Natural killer cell treated with Interleukin-12 subunit alpha and Interleukin-12 subunit beta and Interleukin-15 and Interleukin-18, amount 100 ng/mL, for 72 hours (primary cell): ENCODE measurements around the gene AKIRIN1. TPM values are rescaled to one million over a fixed set of nuclear protein-coding genes. Genes with fewer than 3 reads are reported as not detected.
"Not testable (repeated sequence)": the region's sequence is repeated elsewhere in the genome, so short reads cannot be mapped to it uniquely, and the experiment has no call there.

Experiments
- ATAC-seq, 2 donors: fragments of 150-1000 bp; cut with Tn5 transposase in 1 of 2; sonication (Bioruptor Pico), chemical (Tn5 transposase) in 1 of 2; 2 replicates each; pipeline ENCODE4 v1.10.0; 2021
- DNase-seq: peaks from one replicate; pipeline ENCODE4 v3.0.0; 2022; ENCODE audit warnings: low spot score
- H3K27ac Mint-ChIP-seq, 2 donors: 1 replicate in 1 of 2; 2 replicates in 1 of 2; pipeline ENCODE4 v1.8.0; 2022; ENCODE audit warnings: mixed read lengths in 2 of 2, mild to moderate bottlenecking in 1 of 2, moderate library complexity in 1 of 2
- H3K27me3 Mint-ChIP-seq, 2 donors: 1 replicate in 1 of 2; 2 replicates in 1 of 2; pipeline ENCODE4 v1.8.0; 2022; ENCODE audit warnings: mixed read lengths in 2 of 2
- H3K36me3 Mint-ChIP-seq: one replicate; pipeline ENCODE4 v1.8.0; 2022; ENCODE audit warnings: mixed read lengths
- H3K4me1 Mint-ChIP-seq, 2 donors: 1 replicate in 1 of 2; 2 replicates in 1 of 2; pipeline ENCODE4 v1.8.0; 2022; ENCODE audit warnings: low read depth in 2 of 2, mixed read lengths in 2 of 2, mild to moderate bottlenecking in 1 of 2
- H3K4me3 Mint-ChIP-seq: one replicate; pipeline ENCODE4 v1.8.0; 2022; ENCODE audit warnings: mixed read lengths
- H3K9me3 Mint-ChIP-seq: 2 replicates; pipeline ENCODE4 v1.8.0; 2022; ENCODE audit warnings: mixed read lengths
- total RNA-seq, 2 donors: library from RNA; stranded (reverse); gene quantifications; one replicate each; pipeline ENCODE4 v1.2.3, GENCODE V29; 2022

The AKIRIN1 gene
- total RNA-seq, 2 donors from 2014 or later = 71.0 to 88.3 TPM

GRCh38 chr1:38977399-38978244, 13.5 kb upstream of the AKIRIN1 start:
- peak in 1 of 2 donors; percentile 55 for ATAC-seq
- H3K4me1 Mint-ChIP-seq, H3K27ac Mint-ChIP-seq, H3K36me3 Mint-ChIP-seq, DNase-seq, H3K9me3 Mint-ChIP-seq, H3K4me3 Mint-ChIP-seq, H3K27me3 Mint-ChIP-seq: not testable (repeated sequence)

DNA sequence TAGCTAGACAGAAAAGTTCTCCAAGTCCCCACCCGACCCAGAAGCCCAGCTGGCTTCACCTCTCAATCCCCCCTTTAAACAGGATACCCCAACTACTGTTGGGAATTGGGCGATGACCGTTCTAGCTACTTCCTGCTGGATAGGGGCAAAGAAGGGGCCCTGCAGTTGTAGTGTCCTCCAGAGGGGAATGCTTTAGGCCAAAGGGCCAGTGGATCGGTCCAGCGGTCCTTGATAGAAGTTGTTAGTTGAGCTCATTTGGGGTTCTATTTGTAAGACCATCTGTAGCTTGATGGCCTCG, 12.9 kb upstream of the AKIRIN1 start:
- not testable (repeated sequence) for ATAC-seq, H3K4me3 Mint-ChIP-seq, H3K27me3 Mint-ChIP-seq, DNase-seq, H3K27ac Mint-ChIP-seq, H3K4me1 Mint-ChIP-seq, H3K9me3 Mint-ChIP-seq, H3K36me3 Mint-ChIP-seq

- not testable (repeated sequence) for ATAC-seq, DNase-seq, H3K4me3 Mint-ChIP-seq, H3K27me3 Mint-ChIP-seq, H3K4me1 Mint-ChIP-seq, H3K9me3 Mint-ChIP-seq, H3K27ac Mint-ChIP-seq, H3K36me3 Mint-ChIP-seq
These were observed 11.7 kb upstream of the AKIRIN1 start for GRCh38 chr1:38979380-38979779.

DNA sequence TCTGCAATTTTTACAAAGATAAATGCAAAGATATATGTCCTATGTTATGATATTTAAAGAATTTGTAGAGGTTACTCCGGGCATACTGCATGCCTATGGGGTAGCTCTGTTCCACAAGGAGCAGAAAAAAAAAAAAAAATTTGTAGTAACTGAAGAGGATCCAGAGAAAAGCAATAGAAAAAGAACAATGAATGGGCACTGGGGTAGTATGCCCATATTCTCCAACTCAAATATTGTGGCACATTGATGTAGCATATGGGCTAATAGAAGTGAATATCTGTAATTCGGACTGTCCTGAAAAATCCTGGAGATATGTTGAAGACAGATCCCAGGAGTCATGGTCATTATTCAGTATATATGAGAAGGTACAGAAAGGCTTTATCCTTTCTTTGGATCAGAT, 1.1 kb upstream of the AKIRIN1 start:
- Mint-ChIP-seq H3K27ac (peak overlapping the region; percentile 68 to 78), H3K36me3 (peaks cover 10% of the 10 kb centered on the region), H3K9me3 (no peaks in the 10 kb centered on the region), H3K4me3 (peak overlapping the region; percentile 75), H3K4me1 (peaks cover 22 to 23% of the 10 kb centered on the region in 2 donors), H3K27me3 (peaks cover 4 to 6% of the 10 kb centered on the region in 2 donors)
- DNase-seq (no peak), ATAC-seq (no peak)

DNA sequence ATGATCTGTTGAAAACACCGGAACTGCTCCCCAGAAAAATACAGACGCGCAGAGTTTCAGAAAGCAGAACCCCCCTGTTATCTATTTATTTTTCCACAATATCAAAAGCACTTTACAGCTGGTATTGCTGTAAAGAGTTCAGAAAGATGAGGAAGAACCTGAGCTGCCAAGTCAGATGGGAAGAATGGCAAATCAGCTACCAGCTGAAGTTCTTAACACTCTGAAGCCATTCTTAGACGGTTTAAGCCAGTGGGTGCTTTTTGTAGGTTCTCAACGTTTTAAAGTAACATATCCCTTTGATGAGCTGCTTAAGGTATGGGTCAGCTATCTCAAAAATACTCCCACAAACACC, 714 bp upstream of the AKIRIN1 start:
- Mint-ChIP-seq H3K36me3 (peaks cover 10% of the 10 kb centered on the region), H3K27ac (peak overlapping the region; percentile 68 to 78), H3K27me3 (peaks cover 4 to 6% of the 10 kb centered on the region in 2 donors), H3K9me3 (no peaks in the 10 kb centered on the region), H3K4me1 (peaks cover 25 to 26% of the 10 kb centered on the region in 2 donors), H3K4me3 (peak overlapping the region; percentile 75)
- DNase-seq (no peak), ATAC-seq (no peak)

GRCh38 chr1:38991638-38992411, 749 bp downstream of the AKIRIN1 start:
- peak overlapping the region; percentile 83 for H3K4me3 Mint-ChIP-seq
- no peak for ATAC-seq
- no peak for DNase-seq

DNA sequence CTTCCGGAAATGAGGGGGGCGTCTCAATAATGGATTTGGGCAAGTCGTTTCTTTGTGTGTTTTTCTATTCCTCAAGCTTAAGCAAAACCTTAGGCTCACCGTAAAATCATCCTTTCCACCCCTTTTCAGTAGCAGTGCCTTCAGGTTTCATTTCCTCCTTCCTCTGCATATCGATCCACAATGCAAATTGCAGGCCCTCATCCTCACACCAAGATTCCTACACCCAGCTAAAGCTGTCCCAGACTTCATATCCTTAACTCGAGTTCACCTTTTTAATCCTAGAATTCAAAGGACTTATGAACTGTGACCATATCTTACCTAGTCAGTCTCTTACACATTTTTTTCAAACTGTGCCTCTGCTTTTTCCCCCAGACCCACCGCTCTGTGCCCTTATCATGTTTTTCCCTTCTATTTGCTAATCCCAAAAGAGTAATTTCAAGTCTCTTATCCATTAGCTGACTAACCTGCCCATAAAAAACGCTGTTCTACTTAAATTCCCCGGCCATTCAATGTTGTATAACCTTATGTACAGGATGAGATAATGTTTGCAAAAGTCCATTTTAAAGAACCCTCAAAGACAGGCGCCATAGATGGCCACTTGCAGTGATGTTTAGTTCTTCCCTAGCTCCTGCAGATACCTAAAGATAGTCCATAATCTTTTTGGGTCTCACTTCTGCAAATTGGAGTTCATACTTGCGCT, 1.5 kb downstream of the AKIRIN1 start:
- DNase-seq (no peak), ATAC-seq (no peak)
- no peaks in the 10 kb centered on the region for H3K9me3 Mint-ChIP-seq
- H3K36me3 Mint-ChIP-seq = peaks cover 11% of the 10 kb centered on the region
- peaks cover 39 to 40% of the 10 kb centered on the region in 2 donors for H3K4me1 Mint-ChIP-seq
- peak overlapping the region; percentile 83 for H3K4me3 Mint-ChIP-seq
- peak overlapping the region; percentile 39 to 72 for H3K27ac Mint-ChIP-seq
- no peaks in the 10 kb centered on the region for H3K27me3 Mint-ChIP-seq

More at GRCh38 chr1:38991638-38992411, 749 bp downstream of the AKIRIN1 start:
- H3K4me1 Mint-ChIP-seq = peaks cover 33 to 34% of the 10 kb centered on the region in 2 donors
- H3K9me3 Mint-ChIP-seq = no peaks in the 10 kb centered on the region
- peaks cover 10% of the 10 kb centered on the region for H3K36me3 Mint-ChIP-seq
- H3K27me3 Mint-ChIP-seq = no peaks in the 10 kb centered on the region
- H3K27ac Mint-ChIP-seq = peak overlapping the region; percentile 39 to 72

DNA sequence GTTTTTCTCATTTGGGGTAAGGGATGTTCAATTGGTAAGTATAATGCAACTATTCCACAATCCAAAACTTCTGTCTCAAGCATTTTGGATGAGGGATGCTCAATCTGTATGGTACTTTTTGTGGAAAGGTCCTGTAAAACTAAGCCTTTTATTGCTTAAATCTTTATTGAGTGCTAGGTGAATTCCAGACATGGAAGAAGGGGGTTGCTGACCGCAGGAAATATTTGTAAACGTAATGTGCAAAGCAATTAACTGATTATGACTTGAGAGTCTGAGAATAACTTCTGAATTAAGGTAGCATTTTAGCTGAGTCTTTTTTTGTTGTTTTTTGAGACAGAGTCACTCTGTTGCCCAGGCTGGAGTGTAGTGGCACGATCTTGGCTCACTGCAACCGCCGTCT, 3.1 kb downstream of the AKIRIN1 start:
- no peak overlapping the region for H3K4me3 Mint-ChIP-seq
- H3K9me3 Mint-ChIP-seq = no peaks in the 10 kb centered on the region
- no peak for DNase-seq
- H3K27me3 Mint-ChIP-seq = no peaks in the 10 kb centered on the region
- peaks cover 18% of the 10 kb centered on the region for H3K36me3 Mint-ChIP-seq
- H3K4me1 Mint-ChIP-seq = peaks cover 48 to 49% of the 10 kb centered on the region in 2 donors
- no peak overlapping the region for H3K27ac Mint-ChIP-seq
- ATAC-seq = no peak

DNA sequence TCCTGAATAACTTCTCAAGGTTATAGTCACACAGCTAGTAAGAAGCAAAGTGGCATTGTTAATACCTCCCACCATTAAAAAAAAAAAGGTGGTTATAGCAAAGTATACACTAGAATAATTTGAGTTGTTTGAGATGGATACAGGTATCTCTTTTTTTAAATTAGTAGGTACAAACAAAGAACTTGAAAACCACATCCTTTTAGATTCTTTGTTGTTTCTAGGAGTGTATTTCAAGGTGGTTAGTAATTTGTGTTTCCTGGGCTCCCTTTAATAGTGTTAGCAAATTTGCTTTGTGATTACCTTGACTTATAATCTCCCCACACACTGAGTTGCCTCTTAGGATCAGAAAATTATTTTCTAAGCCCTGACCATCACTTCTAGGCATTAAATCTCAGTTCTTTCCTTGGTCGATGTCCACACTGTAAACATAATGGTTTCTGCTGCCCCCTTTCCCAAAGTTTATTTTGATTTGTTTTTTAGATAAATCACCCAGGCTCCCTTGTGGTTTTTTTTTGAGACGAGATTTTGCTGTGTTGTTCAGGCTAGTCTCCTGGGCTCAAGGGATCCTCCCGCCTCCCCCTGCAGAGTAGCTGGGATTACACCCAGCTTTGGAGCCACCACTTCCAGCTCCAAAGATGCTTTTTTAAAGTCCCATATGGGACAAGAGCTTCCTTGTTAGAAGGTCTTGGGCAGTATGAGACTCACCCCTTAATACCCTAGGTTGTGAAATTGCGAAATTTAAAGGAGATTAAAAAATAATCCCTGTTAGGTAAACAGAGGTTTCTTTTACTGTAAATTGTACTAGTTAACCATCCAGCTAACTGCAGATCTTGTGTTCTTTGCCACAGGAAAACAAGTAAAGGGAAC, 6.2 kb downstream of the AKIRIN1 start:
- H3K27ac Mint-ChIP-seq = peak overlapping the region; percentile 60 to 74
- H3K9me3 Mint-ChIP-seq = no peaks in the 10 kb centered on the region

DNA sequence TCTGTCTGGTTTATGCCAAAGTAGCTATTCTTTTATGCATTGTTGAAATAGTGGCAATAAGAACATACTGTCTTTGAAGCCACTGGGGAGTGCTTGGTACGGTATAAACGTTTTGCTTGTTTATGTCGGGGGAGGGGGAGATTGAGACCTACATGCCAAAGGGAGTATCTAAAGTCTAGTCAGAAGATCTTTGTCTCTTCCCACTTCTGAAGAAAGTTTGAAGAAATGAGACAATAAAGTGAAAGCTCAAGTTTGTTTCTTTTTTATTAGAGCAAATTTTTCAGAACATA, 6.8 kb downstream of the AKIRIN1 start:
- Mint-ChIP-seq H3K9me3 (no peaks in the 10 kb centered on the region), H3K4me1 (peaks cover 47 to 49% of the 10 kb centered on the region in 2 donors), H3K4me3 (no peak overlapping the region), H3K27ac (peak overlapping the region; percentile 60 to 74), H3K36me3 (peaks cover 29% of the 10 kb centered on the region), H3K27me3 (no peaks in the 10 kb centered on the region)
- ATAC-seq (no peak), DNase-seq (no peak)

More for the DNA sequence above, 6.2 kb downstream of the AKIRIN1 start:
- DNase-seq = no peak
- H3K36me3 Mint-ChIP-seq = peaks cover 30% of the 10 kb centered on the region
- H3K4me1 Mint-ChIP-seq = peaks cover 49 to 50% of the 10 kb centered on the region in 2 donors
- H3K4me3 Mint-ChIP-seq = peak overlapping the region; percentile 25
- no peak for ATAC-seq
- H3K27me3 Mint-ChIP-seq = no peaks in the 10 kb centered on the region

DNA sequence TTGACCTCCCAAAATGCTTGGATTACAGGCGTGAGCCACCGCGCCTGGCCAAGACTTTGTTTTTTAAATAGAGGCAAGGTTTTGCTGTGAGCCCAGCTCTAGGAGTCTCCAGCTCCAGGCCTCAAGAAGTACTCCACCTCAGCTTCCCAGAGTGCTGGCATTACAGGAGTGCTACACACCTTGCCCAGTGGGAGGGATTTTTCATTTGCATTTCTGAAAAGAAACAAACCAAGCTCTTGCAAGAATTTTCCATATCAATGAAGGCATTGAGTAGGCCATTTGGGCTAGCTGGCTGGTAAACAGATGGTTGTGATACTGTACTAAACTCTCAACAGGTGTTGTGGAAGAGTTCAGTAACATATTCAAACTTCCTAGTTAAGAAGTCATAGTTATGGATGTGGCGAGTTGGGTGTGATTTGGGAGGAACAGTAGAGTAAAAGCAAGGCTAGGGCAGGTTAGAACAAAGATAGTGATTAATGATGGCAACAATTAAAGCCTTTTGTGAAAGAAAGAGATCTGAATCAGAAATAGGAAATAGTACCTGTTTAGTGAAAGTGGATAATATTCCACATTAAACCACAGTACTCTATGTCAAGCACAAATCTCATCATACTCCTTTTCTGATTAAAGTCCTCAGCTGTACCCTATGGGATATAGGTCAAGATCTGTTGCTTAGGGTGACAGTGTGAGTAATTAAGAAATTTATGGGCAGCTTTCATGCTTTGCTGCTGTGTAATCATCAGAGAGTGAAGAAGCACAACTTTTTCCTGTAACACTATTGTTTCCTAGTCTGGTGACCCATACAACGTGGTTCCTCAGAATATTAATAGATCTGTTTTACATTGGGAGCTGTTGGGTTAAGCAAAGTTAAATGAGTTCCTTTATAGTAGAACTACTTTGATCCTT, 10.7 kb downstream of the AKIRIN1 start:
- peak overlapping the region; percentile 39 for H3K4me3 Mint-ChIP-seq
- H3K27ac Mint-ChIP-seq = peak overlapping the region; percentile 84 to 94
- no peaks in the 10 kb centered on the region for H3K9me3 Mint-ChIP-seq
- peaks cover 31 to 47% of the 10 kb centered on the region in 2 donors for H3K4me1 Mint-ChIP-seq
- ATAC-seq (no peak), DNase-seq (no peak)
- peaks cover 46% of the 10 kb centered on the region for H3K36me3 Mint-ChIP-seq
- H3K27me3 Mint-ChIP-seq = no peaks in the 10 kb centered on the region

- no peaks in the 10 kb centered on the region for H3K9me3 Mint-ChIP-seq
- H3K4me3 Mint-ChIP-seq = peak overlapping the region; percentile 80
- ATAC-seq = peak; percentile 56 to 76
These were observed 12.2 kb downstream of the AKIRIN1 start for GRCh38 chr1:39003281-39003680.

More at GRCh38 chr1:39003281-39003680, 12.2 kb downstream of the AKIRIN1 start:
- Mint-ChIP-seq H3K4me1 (peaks cover 25 to 35% of the 10 kb centered on the region in 2 donors), H3K36me3 (peaks cover 43% of the 10 kb centered on the region), H3K27ac (peak overlapping the region; percentile 84 to 94), H3K27me3 (no peaks in the 10 kb centered on the region)
- DNase-seq = no peak
